H1 (cell line): ENCODE results near the gene DNAJC21. TPM values are rescaled to one million over a fixed set of nuclear protein-coding genes. Genes with fewer than 3 reads are reported as not detected.

Experiments
- CTCF ChIA-PET: fragments of 300-600 bp; sonication (Branson Sonifier 250); formaldehyde crosslinking; loops from one replicate; lab custom pipeline; 2021; ENCODE audit not compliant: partially characterized antibody; lab: Charles Lee
- POLR2A ChIA-PET: fragments of 300-600 bp; sonication (Branson Sonifier 250); formaldehyde crosslinking; loops from one replicate; lab custom pipeline; 2021; ENCODE audit warnings: inconsistent platforms; ENCODE audit not compliant: partially characterized antibody; lab: Charles Lee
- DNase-seq, 2 experiments: peaks; one replicate each; pipeline versions ENCODE4 v3.0.0 to v3.0.0-alpha.2; 2010 to 2022; ENCODE audit warnings: low spot score in 2 of 2, low read depth in 1 of 2, mixed read lengths in 1 of 2
- FAIRE-seq: peaks from 2 replicates; lab custom pipeline; 2011; peaks lifted over from hg19 to GRCh38; lab: Jason Lieb, UNC
- H2AFZ ChIP-seq: 2 replicates; pipeline ENCODE4 v1.8.1; 2012; ENCODE audit warnings: low read length, inconsistent platforms
- H2AK5ac ChIP-seq: 2 replicates; pipeline ENCODE4 v1.6.1; 2013; ENCODE audit warnings: low read depth, low read length
- H2BK120ac ChIP-seq: replicated peaks from 2 replicates; pipeline ENCODE3; 2013; ENCODE audit warnings: low read depth, low read length, inconsistent platforms
- H2BK12ac ChIP-seq: 2 replicates; pipeline ENCODE4 v1.6.1; 2013; ENCODE audit warnings: low read depth, low read length
- H2BK15ac ChIP-seq: 2 replicates; pipeline ENCODE4 v1.6.1; 2013; ENCODE audit warnings: low read length
- H2BK20ac ChIP-seq: 2 replicates; pipeline ENCODE4 v1.6.1; 2013; ENCODE audit warnings: low read length
- H2BK5ac ChIP-seq: 2 replicates; pipeline ENCODE4 v1.6.1; 2013; ENCODE audit warnings: low read depth, low read length
- H3K14ac ChIP-seq: 2 replicates; pipeline ENCODE4 v1.6.1; 2013; ENCODE audit warnings: inconsistent platforms; ENCODE audit not compliant: insufficient read length
- H3K18ac ChIP-seq: 2 replicates; pipeline ENCODE4 v1.6.1; 2013; ENCODE audit warnings: low read length; ENCODE audit errors: extremely low read depth
- H3K23ac ChIP-seq: 2 replicates; pipeline ENCODE4 v1.6.1; 2013; ENCODE audit warnings: inconsistent platforms; ENCODE audit not compliant: insufficient read length
- H3K23me2 ChIP-seq: 2 replicates; pipeline ENCODE4 v1.6.1; 2013; ENCODE audit warnings: low read depth, low read length
- H3K27ac ChIP-seq: 2 replicates; pipeline ENCODE4 v1.6.1; 2011; ENCODE audit warnings: low read depth, low read length, inconsistent platforms
- H3K27me3 ChIP-seq, 4 experiments: replicated peaks in 1 of 4; 1 replicate in 1 of 4; 2 replicates in 3 of 4; pipeline versions ENCODE4 v1.6.1 to v1.8.1; 2011 to 2013; ENCODE audit warnings: low read length in 3 of 4, mild to moderate bottlenecking in 3 of 4, inconsistent platforms in 2 of 4, mixed read lengths in 2 of 4, moderate library complexity in 1 of 4; ENCODE audit not compliant: control insufficient read depth in 3 of 4, insufficient read depth in 3 of 4; ENCODE audit errors: extremely low read depth in 1 of 4
- H3K36me3 ChIP-seq, 4 experiments: 2 replicates each; pipeline versions ENCODE4 v1.6.1 to v1.8.1; 2011 to 2013; ENCODE audit warnings: mild to moderate bottlenecking in 4 of 4, low read length in 3 of 4, moderate library complexity in 2 of 4, control low read depth in 1 of 4, inconsistent platforms in 1 of 4; ENCODE audit not compliant: insufficient read depth in 4 of 4, control insufficient read depth in 2 of 4
- H3K4ac ChIP-seq: replicated peaks from 2 replicates; pipeline ENCODE3; 2013; ENCODE audit warnings: low read length, low read depth, mixed read lengths, inconsistent platforms; ENCODE audit not compliant: insufficient read length
- H3K4me1 ChIP-seq, 4 experiments: replicated peaks in 1 of 4; 1 replicate in 1 of 4; 2 replicates in 3 of 4; pipeline versions ENCODE4 v1.6.1 to v1.8.1; 2011 to 2013; ENCODE audit warnings: low read length in 3 of 4, inconsistent platforms in 2 of 4, mixed read lengths in 1 of 4; ENCODE audit not compliant: insufficient read depth in 4 of 4, control insufficient read depth in 3 of 4
- H3K4me2 ChIP-seq, 2 experiments: 2 replicates each; pipeline versions ENCODE4 v1.6.1 to v1.8.1; 2011 to 2013; ENCODE audit warnings: low read depth in 2 of 2, low read length in 2 of 2, control low read depth in 1 of 2, inconsistent platforms in 1 of 2, mild to moderate bottlenecking in 1 of 2; ENCODE audit not compliant: insufficient read depth in 1 of 2
- H3K4me3 ChIP-seq, 4 experiments: fragments of 200-600, 300-600 bp in 1 of 4; sonication (generic), shearing (Covaris generic), sonication (Bioruptor Twin) in 1 of 4; 2 replicates each; pipeline versions ENCODE4 v1.5.1 to v1.8.1; 2011 to 2016; ENCODE audit warnings: low read length in 4 of 4, low read depth in 3 of 4, control low read depth in 2 of 4, inconsistent platforms in 2 of 4, mild to moderate bottlenecking in 2 of 4, mixed read lengths in 1 of 4, moderate library complexity in 1 of 4; ENCODE audit not compliant: insufficient read depth in 2 of 4; ENCODE audit errors: extremely low read depth in 1 of 4
- H3K56ac ChIP-seq: replicated peaks from 2 replicates; pipeline ENCODE3; 2013; ENCODE audit warnings: low read depth, mild to moderate bottlenecking, mixed read lengths, low read length, inconsistent platforms; ENCODE audit not compliant: insufficient read length
- H3K79me1 ChIP-seq: 2 replicates; pipeline ENCODE4 v1.6.1; 2013; ENCODE audit warnings: low read depth, low read length, control low read depth
- H3K79me2 ChIP-seq, 2 experiments: 2 replicates each; pipeline versions ENCODE4 v1.6.1 to v1.8.1; 2012 to 2013; ENCODE audit warnings: low read length in 2 of 2, mild to moderate bottlenecking in 2 of 2, inconsistent platforms in 1 of 2; ENCODE audit not compliant: insufficient read depth in 2 of 2, control insufficient read depth in 1 of 2
- H3K9ac ChIP-seq, 4 experiments: replicated peaks in 1 of 4; 1 replicate in 1 of 4; 2 replicates in 3 of 4; pipeline versions ENCODE4 v1.6.1 to v1.8.1; 2011 to 2013; ENCODE audit warnings: low read depth in 3 of 4, low read length in 3 of 4, control low read depth in 2 of 4, mild to moderate bottlenecking in 2 of 4, moderate library complexity in 2 of 4, inconsistent platforms in 1 of 4; ENCODE audit errors: extremely low read depth in 1 of 4
- H3K9me3 ChIP-seq, 2 experiments: 2 replicates each; pipeline versions ENCODE4 v1.6.1 to v1.8.1; 2012 to 2013; ENCODE audit warnings: mild to moderate bottlenecking in 2 of 2, moderate library complexity in 2 of 2, control low read depth in 1 of 2, inconsistent platforms in 1 of 2, low read depth in 1 of 2, low read length in 1 of 2, mixed read lengths in 1 of 2; ENCODE audit not compliant: insufficient read depth in 2 of 2
- H4K20me1 ChIP-seq, 2 experiments: replicated peaks in 1 of 2; 2 replicates each; pipeline versions ENCODE3 to v1.8.1; 2011 to 2013; ENCODE audit warnings: inconsistent platforms in 2 of 2, low read length in 2 of 2, mild to moderate bottlenecking in 1 of 2; ENCODE audit not compliant: insufficient read depth in 2 of 2, control insufficient read depth in 1 of 2
- H4K5ac ChIP-seq: 2 replicates; pipeline ENCODE4 v1.6.1; 2013; ENCODE audit warnings: low read length, low read depth, mixed read lengths, inconsistent platforms; ENCODE audit not compliant: insufficient read length
- H4K8ac ChIP-seq: 2 replicates; pipeline ENCODE4 v1.8.0; 2013; ENCODE audit warnings: mild to moderate bottlenecking, moderate library complexity, low read length, inconsistent platforms; ENCODE audit not compliant: insufficient read depth; ENCODE audit errors: extremely low read depth
- H4K91ac ChIP-seq: replicated peaks from 2 replicates; pipeline ENCODE3; 2013; ENCODE audit warnings: low read length, mixed read lengths, inconsistent platforms; ENCODE audit not compliant: insufficient read length
- BACH1 ChIP-seq: IDR thresholded peaks from 2 replicates; pipeline ENCODE4 v1.6.1; 2012; ENCODE audit warnings: low read length, improper control_type of control experiment
- CEBPB ChIP-seq: IDR thresholded peaks from 2 replicates; pipeline ENCODE4 v1.6.1; 2012; ENCODE audit warnings: low read depth, low read length
- CHD2 ChIP-seq: IDR thresholded peaks from 2 replicates; pipeline ENCODE4 v1.6.1; 2012; ENCODE audit warnings: low read length, improper control_type of control experiment
- EGR1 ChIP-seq: IDR thresholded peaks from 2 replicates; pipeline ENCODE4 v1.6.1; 2011; ENCODE audit warnings: low read depth, low read length, borderline replicate concordance
- EZH2 ChIP-seq: fragments of 200-600 bp; sonication (generic); IDR thresholded peaks from 2 replicates; pipeline ENCODE4 v1.7.1; 2012; ENCODE audit warnings: low read depth, mild to moderate bottlenecking, moderate library complexity, low read length, inconsistent platforms; ENCODE audit not compliant: severe bottlenecking
- JUN ChIP-seq: IDR thresholded peaks from 2 replicates; pipeline ENCODE4 v1.6.1; 2011; ENCODE audit warnings: low read depth, mild to moderate bottlenecking, improper control_type of control experiment, low read length
- SIN3A ChIP-seq, 2 experiments: IDR thresholded peaks in 1 of 2; conservative IDR thresholded peaks in 1 of 2; 2 replicates each; pipeline ENCODE4 v1.6.1; 2011 to 2012; ENCODE audit warnings: low read length in 2 of 2, improper control_type of control experiment in 1 of 2, low read depth in 1 of 2, mild to moderate bottlenecking in 1 of 2
- WGBS, 2 experiments: shearing (Covaris generic) in 1 of 2; methylation state at CpG; one replicate each; pipeline versions ENCODE4 v1.1.6 to v1.1.7; 2013 to 2015; ENCODE audit warnings: low lambda C conversion rate in 2 of 2, mixed read lengths in 2 of 2, inconsistent platforms in 1 of 2, low coverage in 1 of 2, missing lambda C conversion rate in 1 of 2; ENCODE audit not compliant: insufficient replicate concordance in 2 of 2, insufficient coverage in 1 of 2, insufficient read length in 1 of 2; ENCODE audit errors: extremely low coverage in 1 of 2, missing lambda C conversion rate in 1 of 2; 5-methylcytosine and 5-hydroxymethylcytosine counted together
- long read RNA-seq, 2 experiments: library from RNA in 1 of 2; library from capped mRNA in 1 of 2; stranded (forward); transcript quantifications; one replicate each; pipeline ENCODE4 v2.0.0, GENCODE V29; 2021; ENCODE audit warnings: inconsistent platforms in 1 of 2
- polyA minus RNA-seq, 3 experiments: library from RNA; depleted of rRNA, polyadenylated mRNA; stranded (reverse); fragments of >200 nt; gene quantifications; 1 replicate in 2 of 3; 2 replicates in 1 of 3; pipeline ENCODE4 v1.2.3, GENCODE V29; 2011
- polyA plus RNA-seq, 7 experiments: library from polyadenylated mRNA; depleted of rRNA in 3 of 7; stranded (reverse) in 5 of 7; unstranded in 2 of 7; fragments of >200 nt in 5 of 7; fragments of 200-250 nt in 2 of 7; gene quantifications; 1 replicate in 5 of 7; 2 replicates in 1 of 7; 4 replicates in 1 of 7; pipeline versions ENCODE4 v1.2.1 to v1.2.3, GENCODE V29; 2011 to 2013; ENCODE audit warnings: missing spikeins in 2 of 7, mixed read lengths in 2 of 7
- total RNA-seq: library from RNA; stranded (reverse); fragmentation: NEBNext Ultra II Directional; extraction: Animal tissue kit (Norgen Biotek cat#: 25700); gene quantifications from 2 replicates; pipeline ENCODE4 v1.2.1, GENCODE V29; 2021
- TF ChIP-seq, protein P1 (sequence below): IDR thresholded peaks from 2 replicates; pipeline ENCODE4 v1.6.1; 2012; ENCODE audit warnings: inconsistent platforms

DNAJC21 gene
- total RNA-seq (47.5 and 51.2 TPM in 2 replicates), polyA plus RNA-seq (2011; rRNA removed) (3.2 and 5.1 TPM in 2 replicates), polyA minus RNA-seq (2011; rRNA and poly(A)+ RNA removed) (7.9 and 9.5 TPM in 2 replicates)
- 17.8 TPM for polyA plus RNA-seq (2011; cell fraction: cytosol; rRNA removed)
- polyA plus RNA-seq (2011; cell fraction: nucleus; rRNA removed), result 6.8 TPM
- 31.1 to 53.7 TPM (median 34.8 TPM) in 4 replicates for polyA plus RNA-seq (2012, experiment 1 of 2)
- 3.1 TPM for polyA plus RNA-seq (2012, experiment 2 of 2)
- polyA plus RNA-seq (2013, experiment 1 of 2), result 46.1 TPM
- 45.8 TPM for polyA plus RNA-seq (2013, experiment 2 of 2)
- 9.0 TPM for polyA minus RNA-seq (2011; cell fraction: cytosol; rRNA and poly(A)+ RNA removed)
- polyA minus RNA-seq (2011; cell fraction: nucleus; rRNA and poly(A)+ RNA removed), result 36.9 TPM
- long read RNA-seq, experiment 1, full-length matches to known transcripts, result 3 of 31 reads
- long read RNA-seq, experiment 1, partial matches to known transcripts, result 14 of 31 reads
- long read RNA-seq, experiment 1, other reads (novel, unspliced or antisense), result 14 of 31 reads
- long read RNA-seq, experiment 2, full-length matches to known transcripts, result 2 of 13 reads
- long read RNA-seq, experiment 2, partial matches to known transcripts, result 11 of 13 reads
- long read RNA-seq, experiment 2, other reads (novel, unspliced or antisense), result 0 of 13 reads

GRCh38 chr5:34929134-34929719 is at the start of gene DNAJC21:
TSS of gene DNAJC21 (plus strand) at chr5:34929559. CDS start at chr5:34929820, 261 bp downstream.
- DNase-seq, result peak; percentile 94 to 98
- H2BK12ac ChIP-seq, result no peak within 1 kb of the TSS
- H3K27me3 ChIP-seq, result no peaks in the 10 kb centered on the region
- H3K79me2 ChIP-seq, result peaks cover 6 to 33% of the 10 kb centered on the region in 2 experiments; a peak in 3 of 4 replicates
- peaks cover 10 to 36% (median 22%) of the 10 kb centered on the region in 4 experiments for H3K36me3 ChIP-seq
- no peak within 1 kb of the TSS for H3K56ac ChIP-seq
- peak within 1 kb of the TSS; percentile 49 for H2BK120ac ChIP-seq
- ChIA-PET POLR2A (interaction anchor here (0.6 to 3.8 kb wide), 18 partner anchors 10 to 1867 kb away, joined by 3 to 51 read pairs (median 4); partner anchors contain the start of genes BRIX1 and RAD1), CTCF (interaction anchor here (1.3 to 1.5 kb wide), 2 partner anchors 29 to 74 kb away, joined by 3 to 5 read pairs; no protein-coding TSS in a partner anchor)
- H3K27ac ChIP-seq, result peak within 1 kb of the TSS; percentile 66
- H3K18ac ChIP-seq, result peak within 1 kb of the TSS; percentile 34; the same call in 1 of the 2 replicates
- no peaks in the 10 kb centered on the region for H3K23me2 ChIP-seq
- no peak within 1 kb of the TSS for H4K5ac ChIP-seq
- H2BK20ac ChIP-seq, result no peak within 1 kb of the TSS
- H2AFZ ChIP-seq, result peak within 1 kb of the TSS; percentile 37; the same call in 1 of the 2 replicates
- no peaks in the 10 kb centered on the region; a peak in 1 of 7 replicates for H3K4me1 ChIP-seq
- peak within 1 kb of the TSS; percentile 73 for H4K8ac ChIP-seq
- H3K9ac ChIP-seq, result peak within 1 kb of the TSS; percentile 28 to 78 (median 76)
- FAIRE-seq, result no peak
- no peak within 1 kb of the TSS for H4K91ac ChIP-seq
- H2BK15ac ChIP-seq, result no peak within 1 kb of the TSS
- H3K9me3 ChIP-seq, result no peaks in the 10 kb centered on the region
- H3K14ac ChIP-seq, result no peak within 1 kb of the TSS
- H2BK5ac ChIP-seq, result peak within 1 kb of the TSS; percentile 66; the same call in 1 of the 2 replicates
- peaks cover 0 to 2% of the 10 kb centered on the region in 2 experiments for H4K20me1 ChIP-seq
- peaks cover 3% of the 10 kb centered on the region for H3K79me1 ChIP-seq
- peak within 1 kb of the TSS; percentile 50 to 96 (median 93) for H3K4me3 ChIP-seq
- peak within 1 kb of the TSS; percentile 62 to 72 for H3K4me2 ChIP-seq
- no peak within 1 kb of the TSS for H3K23ac ChIP-seq
- no peak within 1 kb of the TSS for H2AK5ac ChIP-seq
- peak within 1 kb of the TSS; percentile 82 for H3K4ac ChIP-seq
- 1% methylated on average over 13 of the region's 63 CpGs; no CpG with 5 or more reads in 1 of the 2 experiments for WGBS, 2 experiments
- TF ChIP-seq JUN (no peak), SIN3A (conservative IDR thresholded peaks at IDR 0.05 in 1 of 2, IDR thresholded peaks at IDR 0.05 in 1 of 2; ENCODE audit: low read depth in 1 of 2, low read length in 2 of 2) (peak in 1 of 2 experiments; percentile 5; a peak in 1 of 4 replicates), EGR1 (peak; percentile 71; the same call in 1 of the 2 replicates), EZH2 (no peak), CEBPB (no peak), BACH1 (no peak), CHD2 (0 out of 2 replicates have a peak, but pooled peaks have one; percentile 5)
- TF ChIP-seq, protein P1, sequence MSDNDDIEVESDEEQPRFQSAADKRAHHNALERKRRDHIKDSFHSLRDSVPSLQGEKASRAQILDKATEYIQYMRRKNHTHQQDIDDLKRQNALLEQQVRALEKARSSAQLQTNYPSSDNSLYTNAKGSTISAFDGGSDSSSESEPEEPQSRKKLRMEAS, result peak; percentile 82
